SKM-1 treated with dmso at 0.1 percent for 144 hours (cell line): ENCODE measurements around the gene AGMAT.

Experiments used
- DNase-seq: peaks from one replicate; lab custom pipeline; 2025; ENCODE audit not compliant: unreplicated experiment; lab: John Stamatoyannopoulos, UW

AGMAT gene

DNA sequence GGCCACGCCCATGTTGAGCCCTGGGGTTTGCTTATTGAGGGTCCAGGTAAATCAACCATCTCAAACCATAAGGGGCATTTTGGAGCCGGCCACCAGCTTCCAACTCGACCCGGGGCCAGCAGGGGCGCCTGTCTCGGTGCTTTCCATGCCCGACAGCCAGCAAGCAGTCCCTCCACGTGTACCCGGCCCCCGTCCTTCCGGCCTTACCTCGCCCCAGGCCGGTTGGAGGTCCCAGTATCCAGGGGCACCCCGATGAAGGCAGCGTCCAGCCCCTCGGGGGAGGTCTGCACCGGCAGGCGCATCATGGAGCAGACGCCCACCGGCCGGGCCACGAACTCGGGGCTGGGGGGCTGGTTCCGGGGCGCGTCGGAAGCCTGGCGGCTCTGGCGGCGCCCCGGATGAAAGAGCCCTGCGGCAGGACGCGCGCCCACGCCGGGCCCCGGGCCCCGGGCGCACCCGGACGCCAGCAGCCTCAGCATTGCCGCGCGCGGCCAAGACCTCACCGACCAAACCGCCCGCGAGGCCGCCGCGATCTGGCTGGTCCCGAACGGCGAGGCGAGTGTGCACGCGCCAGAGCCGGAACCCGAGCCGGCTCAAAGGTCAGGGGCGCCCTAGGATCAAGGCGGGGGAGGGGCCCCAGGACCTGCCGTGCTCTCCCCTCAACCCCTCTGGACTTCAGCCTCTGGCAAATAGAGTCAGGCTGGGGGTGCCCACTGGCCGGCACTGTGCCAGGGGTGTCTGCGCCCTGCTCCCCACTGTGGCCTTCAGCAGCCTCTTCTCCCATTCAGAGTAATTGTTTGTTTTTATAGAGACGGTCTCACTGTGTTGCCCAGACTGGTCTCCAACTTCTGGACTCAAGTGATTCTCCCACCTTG is at the start of gene AGMAT:
TSS of gene AGMAT (minus strand) at position 563 of the 875 bp plus-strand sequence. CDS start at position 479, 84 bp downstream.
- DNase-seq: no peak

GRCh38 chr1:15633756-15634420 is 49.0 kb upstream of the AGMAT start:
- DNase-seq: no peak

DNA sequence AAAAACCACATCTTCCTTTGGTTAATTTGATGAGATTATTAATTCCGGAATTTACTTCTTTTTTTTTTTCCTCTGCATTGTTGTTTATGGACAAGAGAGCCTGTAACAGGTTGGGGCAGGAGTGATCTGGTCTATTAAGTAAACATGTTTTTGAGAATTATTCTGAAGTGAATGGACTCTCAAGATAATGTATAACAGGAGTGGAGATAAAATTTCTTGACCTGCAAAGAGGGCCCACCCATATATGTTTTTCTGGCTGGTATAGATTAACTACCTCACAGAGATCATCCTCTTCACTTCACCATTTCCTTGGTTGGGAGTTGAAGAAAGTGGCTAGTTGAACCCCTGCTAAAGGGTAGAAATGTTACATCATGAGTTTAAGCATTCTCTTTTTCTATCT is 43.2 kb upstream of the AGMAT start:
- DNase-seq: no peak

DNA sequence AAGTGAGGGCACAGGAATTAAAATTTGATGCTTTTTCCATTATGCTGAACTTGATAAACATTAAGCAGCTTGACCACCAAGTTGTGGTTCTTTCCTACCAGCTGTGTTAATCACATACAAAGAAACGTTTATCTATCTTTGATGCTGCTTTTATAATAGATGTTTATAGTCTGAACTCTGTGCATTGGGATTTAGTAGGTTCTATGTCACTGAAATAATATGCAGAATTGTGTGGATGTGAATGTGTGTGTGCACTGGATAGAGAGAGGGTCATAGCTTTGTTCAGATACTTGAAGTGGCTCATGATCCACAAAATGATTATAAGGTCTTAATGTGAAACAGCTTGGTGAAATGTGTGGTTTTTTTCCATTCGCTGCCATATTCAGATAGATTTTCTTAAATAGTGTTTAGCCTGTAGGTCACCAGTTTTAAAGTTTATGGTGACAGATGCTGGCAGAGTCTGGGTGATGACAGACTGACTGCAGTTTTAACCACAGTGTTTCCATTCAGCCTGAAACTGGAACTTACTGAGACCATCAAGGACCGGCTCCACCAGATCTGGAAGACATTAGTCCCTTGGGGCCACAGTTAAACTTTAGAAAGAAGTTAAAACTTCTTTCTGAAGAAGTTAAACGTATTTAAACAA is 42.6 kb upstream of the AGMAT start:
- DNase-seq: no peak

DNA sequence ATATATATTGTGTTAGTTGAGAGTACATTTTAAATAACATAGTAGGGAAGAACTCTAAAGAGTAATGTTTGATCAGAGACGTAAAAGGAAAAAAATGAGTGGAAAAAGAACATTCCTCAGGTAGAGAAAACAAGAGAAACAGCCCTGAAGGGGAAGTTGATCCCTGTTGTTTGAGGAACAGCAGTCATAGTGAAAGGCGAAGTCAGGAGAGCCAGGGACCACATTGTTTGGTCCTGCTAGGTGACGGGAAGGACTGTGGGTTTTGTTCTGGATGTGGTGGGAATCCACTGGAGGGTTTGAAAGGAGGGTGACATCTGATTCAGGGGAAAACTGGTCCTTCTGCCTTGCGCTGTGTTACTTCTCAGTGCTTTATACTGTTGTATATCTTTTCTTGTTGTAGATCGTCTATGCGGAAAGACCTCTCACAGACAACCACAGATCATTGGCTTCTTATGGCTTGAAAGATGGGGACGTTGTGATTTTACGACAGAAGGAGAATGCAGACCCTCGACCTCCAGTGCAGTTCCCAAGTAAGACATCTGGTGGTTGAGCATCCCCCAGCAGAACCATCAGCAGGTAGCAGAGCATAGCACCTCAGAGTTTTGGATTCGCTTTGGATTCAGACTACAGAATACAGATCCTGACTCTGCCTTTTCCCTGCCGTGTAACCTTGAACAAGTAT is 41.6 kb upstream of the AGMAT start:
- no peak for DNase-seq

DNA sequence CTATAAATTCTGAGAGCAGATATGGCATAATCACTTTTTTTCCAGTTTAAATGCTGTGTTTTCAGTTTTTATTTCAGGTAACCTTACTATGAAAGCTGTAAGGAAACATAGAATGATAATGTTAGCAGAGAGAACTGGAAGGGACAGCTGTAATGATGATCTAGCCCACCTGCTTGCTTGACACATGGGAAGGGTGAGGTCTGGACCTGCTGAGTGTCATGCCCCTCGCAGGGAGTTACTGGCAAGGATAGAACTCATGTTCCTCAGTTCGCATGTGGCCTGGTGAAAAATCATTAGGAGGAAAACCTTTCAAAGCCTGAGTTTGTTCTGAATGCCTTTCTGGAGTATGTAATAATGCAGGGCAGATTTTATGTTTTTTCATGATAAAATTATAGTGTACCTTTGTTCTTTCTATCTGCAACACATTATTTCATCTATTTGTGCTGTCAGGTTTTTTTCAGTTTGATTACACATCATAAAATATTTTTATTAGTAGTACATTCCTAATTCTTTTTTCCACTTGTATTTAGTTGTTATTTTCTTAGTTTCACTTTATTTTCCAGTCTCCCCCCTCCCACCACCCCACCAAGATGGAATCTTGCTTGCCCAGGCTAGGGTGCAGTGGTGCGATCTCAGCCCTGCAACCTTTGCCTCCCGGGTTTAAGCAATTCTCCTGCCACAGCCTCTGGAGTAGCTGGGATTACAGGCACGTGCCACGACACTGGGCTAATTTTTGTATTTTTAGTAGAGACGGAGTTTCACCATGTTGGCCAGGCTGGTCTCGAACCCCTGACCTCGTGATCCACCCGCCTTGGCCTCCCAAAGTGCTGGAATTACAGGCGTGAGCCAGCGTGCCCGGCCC is 40.4 kb upstream of the AGMAT start:
- DNase-seq: no peak

DNA sequence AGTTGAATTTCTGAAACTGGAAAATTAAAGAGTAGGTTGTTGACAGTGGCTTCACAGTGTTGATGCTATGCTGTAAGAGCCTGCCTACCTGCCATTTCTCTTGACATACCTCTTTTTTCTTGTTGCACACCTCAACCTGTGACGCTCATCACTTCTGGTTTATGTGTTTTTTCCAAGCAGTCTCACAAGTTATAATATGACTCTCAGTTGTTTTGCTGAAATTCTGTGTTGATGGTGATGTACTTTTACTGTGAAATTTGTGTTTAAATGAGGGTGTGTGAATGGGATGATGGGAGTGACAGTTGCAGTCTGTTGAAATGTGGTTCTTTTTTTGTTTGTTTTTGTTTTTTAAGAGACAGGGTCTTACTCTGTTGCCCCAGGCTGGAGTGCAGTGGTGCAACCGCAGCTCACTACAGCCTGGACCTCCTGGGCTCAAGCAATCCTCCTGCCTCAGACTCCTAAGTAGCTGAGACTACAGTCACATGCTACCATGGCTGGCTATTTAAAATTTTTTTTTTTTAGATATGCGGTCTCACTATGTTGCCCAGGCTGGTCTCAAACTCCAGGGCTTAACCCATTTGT is 39.4 kb upstream of the AGMAT start:
- DNase-seq: no peak

GRCh38 chr1:15623435-15623834 is 38.6 kb upstream of the AGMAT start:
- no peak for DNase-seq

DNA sequence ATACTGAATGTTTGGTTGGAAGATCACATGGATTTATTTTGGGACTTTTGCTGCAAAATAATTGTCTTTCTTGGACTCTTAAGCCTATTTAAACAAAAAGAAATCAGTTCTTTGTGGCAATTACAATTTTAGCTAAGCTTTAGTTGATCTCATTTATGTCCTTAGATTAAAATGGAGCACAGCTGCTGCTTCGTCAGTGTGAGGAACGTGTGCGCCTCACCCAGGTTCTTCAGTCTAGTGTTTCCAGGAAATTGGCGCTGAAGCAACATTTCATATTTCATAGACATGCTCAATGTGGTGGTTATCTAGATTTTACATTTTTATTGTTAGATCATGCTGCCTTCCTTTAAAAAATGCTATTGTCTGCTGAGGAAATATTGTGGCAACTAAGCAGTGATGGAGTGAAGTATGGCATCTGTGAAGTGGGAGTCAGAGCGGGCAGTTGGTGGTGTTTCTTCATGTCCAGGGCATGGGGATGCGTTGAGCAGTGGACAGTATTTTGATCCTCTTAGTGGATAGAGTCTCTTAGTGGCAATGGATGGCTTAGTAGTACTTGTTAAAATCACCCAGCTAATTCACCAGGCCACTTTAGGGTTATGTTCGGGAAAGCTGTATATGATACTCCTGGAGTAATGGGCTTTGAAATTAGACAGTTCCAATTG is 38.0 kb upstream of the AGMAT start:
- no peak for DNase-seq

- no peak for DNase-seq
Observed at GRCh38 chr1:15621975-15622374, 37.1 kb upstream of the AGMAT start.

DNA sequence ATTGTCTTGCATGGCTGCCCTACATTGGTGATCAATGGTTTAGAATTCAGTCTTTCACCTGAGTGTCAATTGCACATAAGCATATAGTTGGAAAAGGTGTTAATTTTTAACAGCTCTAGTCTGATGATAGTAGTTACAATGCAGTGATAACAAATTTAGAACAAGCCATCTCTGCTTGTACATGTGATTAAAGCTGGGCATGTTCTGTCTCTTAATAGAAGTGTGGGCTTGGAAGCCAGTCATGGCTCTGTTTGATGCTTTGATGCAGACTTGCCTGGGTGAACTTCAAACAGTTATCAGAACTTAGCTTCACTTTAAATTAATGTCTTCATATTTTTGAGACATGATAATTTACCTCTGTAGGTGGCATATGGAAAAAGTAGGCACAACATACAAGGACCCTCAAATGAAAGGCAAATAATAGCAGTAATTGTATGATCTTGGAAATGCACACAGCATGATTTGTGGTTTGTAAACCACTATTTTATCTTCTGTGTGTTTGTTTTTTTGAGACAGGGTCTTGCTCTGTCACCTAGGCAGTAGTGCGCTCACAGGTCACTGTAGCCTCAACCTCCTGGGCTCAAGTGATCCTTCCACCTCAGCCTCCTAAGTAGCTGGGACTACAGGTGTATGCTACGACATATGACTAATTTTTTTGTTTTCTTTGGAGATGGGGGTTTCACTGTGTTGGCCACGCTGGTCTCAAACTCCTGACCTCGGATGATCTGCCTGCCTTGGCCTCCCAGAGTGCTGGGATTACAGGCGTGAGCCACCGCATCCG is 36.2 kb upstream of the AGMAT start:
- no peak for DNase-seq

GRCh38 chr1:15620155-15620545 is 35.3 kb upstream of the AGMAT start:
- no peak for DNase-seq

DNA sequence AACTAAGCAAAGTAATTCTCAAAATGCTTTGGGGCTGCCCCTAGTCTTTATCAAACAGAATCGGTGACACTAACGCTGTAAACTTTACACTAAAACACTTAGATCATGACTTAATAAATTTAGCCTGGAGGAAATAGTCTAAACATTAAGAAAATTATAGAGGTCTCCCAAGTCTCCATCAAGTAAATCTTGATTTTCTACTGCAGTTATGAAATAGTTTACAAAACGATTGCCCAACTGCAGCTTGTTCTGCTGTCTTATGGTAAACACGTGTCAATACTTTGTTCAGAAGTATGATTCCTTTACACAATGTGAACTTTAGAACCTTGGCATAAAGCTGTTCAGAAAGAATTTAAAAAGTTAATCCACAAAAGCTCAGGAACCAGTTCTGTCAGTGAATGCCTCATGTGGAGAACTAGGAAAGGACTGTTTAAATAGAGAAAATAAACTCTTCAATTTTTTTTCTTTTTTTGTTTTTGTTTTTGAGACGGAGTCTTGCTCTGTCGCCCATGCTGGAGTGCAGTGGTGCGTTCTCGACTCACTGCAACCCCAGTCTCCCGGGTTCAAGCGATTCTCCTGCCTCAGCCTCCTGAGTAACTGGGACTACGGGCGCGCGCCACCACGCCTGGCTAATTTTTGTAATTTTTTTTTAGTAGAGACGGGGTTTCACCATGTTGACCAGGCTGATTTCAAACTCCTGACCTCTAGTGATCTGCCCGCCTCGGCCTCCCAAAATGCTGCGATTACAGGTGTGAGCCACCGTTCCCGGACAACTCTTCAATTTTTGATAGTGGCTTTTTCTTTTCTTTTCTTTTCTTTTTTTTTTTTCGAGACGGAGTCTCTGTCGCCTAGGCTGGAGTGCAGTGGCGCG is 34.0 kb upstream of the AGMAT start:
- no peak for DNase-seq

DNA sequence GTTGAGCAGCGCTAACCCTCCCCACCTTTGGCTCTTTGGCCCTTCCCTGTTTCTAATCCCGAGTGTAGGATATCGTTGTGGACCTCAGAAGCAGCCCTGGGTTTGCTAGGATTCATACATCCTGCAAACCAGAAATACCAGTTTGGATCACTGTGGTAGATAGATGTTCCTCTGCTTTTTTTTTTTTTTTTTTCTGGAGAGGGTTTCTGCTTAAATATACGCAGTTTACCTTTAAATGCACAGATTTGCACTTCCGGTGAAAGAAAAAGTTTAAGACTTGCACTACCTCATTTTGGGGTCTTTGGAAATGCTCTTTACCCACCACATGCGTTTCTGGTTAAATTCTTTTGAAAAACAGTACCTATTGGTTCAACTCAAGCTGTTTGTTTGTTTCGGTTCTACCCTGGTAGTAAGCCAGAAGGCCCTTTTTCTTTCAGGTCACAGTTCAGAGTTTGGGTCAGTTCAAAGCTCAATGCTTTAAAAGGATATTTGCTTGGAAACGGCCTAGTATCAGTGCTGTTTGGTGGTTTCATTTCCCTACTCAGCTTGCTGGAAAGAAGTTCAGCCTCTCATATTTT is 33.3 kb upstream of the AGMAT start:
- no peak for DNase-seq

DNA sequence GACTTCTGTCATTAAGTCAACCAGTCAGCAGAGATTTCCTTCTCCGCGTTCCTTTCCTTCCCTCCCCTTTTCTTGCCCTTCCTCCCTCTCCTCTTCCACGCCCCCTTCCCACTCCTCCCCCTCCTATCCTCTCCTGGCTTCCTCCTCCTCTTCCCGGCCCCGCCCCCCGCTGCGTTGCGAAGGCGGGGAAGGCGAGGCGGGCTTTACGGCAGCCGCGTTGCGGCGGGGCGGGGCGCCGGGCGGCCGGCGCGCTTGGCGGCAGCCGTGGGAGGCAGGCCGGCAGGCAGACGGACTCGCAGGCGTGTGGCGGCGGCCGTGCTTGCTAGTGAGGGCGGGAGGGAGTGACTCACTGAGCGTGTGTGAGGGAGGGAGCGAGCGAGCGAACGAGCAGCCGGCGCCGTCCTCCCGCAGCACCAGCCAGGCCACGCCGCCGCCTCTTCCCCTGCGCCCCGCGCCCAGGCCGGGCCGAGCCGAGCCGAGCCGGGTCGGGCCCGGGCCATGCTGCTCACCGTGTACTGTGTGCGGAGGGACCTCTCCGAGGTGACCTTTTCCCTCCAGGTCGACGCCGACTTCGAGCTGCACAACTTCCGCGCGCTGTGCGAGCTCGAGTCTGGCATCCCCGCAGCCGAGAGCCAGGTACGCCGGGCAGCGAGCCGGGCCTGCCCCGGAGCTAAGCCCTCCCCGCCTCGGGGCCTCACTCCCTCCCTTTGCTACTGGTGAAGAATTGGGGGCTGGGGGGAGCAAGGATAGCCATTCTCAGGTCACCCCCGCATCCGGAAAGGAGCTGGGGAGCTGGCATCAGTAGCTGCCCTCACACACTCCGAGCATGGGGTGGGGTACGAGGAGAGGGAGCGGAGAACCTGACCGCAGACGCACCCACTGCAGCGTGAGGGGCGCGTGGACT is 32.6 kb upstream of the AGMAT start, which contains the start of gene DDI2:
TSS of gene DDI2 (plus strand) at position 286 of the 904 bp plus-strand sequence. CDS start at position 499, 213 bp downstream.
- peak; percentile 94 for DNase-seq
